K562 (cell line): Measurements from ENCODE around the gene GXYLT2. TPM values are rescaled to one million over a fixed set of nuclear protein-coding genes. Genes with fewer than 3 reads are reported as not detected.

Experiments
- ATAC-seq: fragments of 200-7000 bp; cut with Tn5 transposase; 3 replicates; pipeline ENCODE4 v1.9.1; 2020; ENCODE audit warnings: moderate library complexity
- BruUV-seq: library from RNA; stranded (reverse); fragments of 400-500 nt; replicated peaks from 2 replicates; lab custom pipeline; 2021; lab: Mats Ljungman, UMichigan
- CTCF ChIA-PET: fragments of 300-600 bp; formaldehyde crosslinking; extraction: SDS; loops from one replicate; lab custom pipeline; 2021; ENCODE audit warnings: low intra/inter-chr PET ratio; lab: Yijun Ruan, JAX
- POLR2A ChIA-PET: fragments of 300-600, 350-650 bp; sonication (Branson Sonifier 250); formaldehyde crosslinking; extraction: SDS; loops from one replicate; lab custom pipeline; 2021; ENCODE audit warnings: antibody characterized with exemption, inconsistent platforms; lab: Yijun Ruan, JAX
- DNase-seq, 4 experiments: peaks; one replicate each; pipeline versions ENCODE4 v3.0.0 to v3.0.0-alpha.2; 2011 to 2018; ENCODE audit warnings: low spot score in 3 of 4, mixed read lengths in 3 of 4; ENCODE audit errors: extremely low read depth in 1 of 4
- FAIRE-seq: peaks from 2 replicates; lab custom pipeline; 2011; peaks lifted over from hg19 to GRCh38; lab: Jason Lieb, UNC
- H2AFZ ChIP-seq: 2 replicates; pipeline ENCODE4 v1.6.0; 2011; ENCODE audit warnings: low read depth, low read length, control low read depth, inconsistent platforms
- H3K27ac ChIP-seq: fragments of 200-600 bp; 3 replicates; pipeline ENCODE4 v1.8.0; 2011; ENCODE audit warnings: low read depth, mild to moderate bottlenecking, control low read depth, inconsistent platforms, low read length, moderate library complexity, mixed read lengths; ENCODE audit errors: extremely low read depth
- H3K27me3 ChIP-seq, 2 experiments: fragments of 300-600 bp in 1 of 2; 2 replicates in 1 of 2; 3 replicates in 1 of 2; pipeline versions ENCODE4 v1.6.0 to v1.8.0; 2011; ENCODE audit warnings: inconsistent platforms in 2 of 2, low read length in 2 of 2, mild to moderate bottlenecking in 1 of 2, mixed read lengths in 1 of 2, moderate library complexity in 1 of 2; ENCODE audit not compliant: control insufficient read depth in 2 of 2, insufficient read depth in 2 of 2
- H3K36me3 ChIP-seq: fragments of 300-600 bp; 3 replicates; pipeline ENCODE4 v1.8.0; 2011; ENCODE audit warnings: mild to moderate bottlenecking, low read length, inconsistent platforms; ENCODE audit not compliant: control insufficient read depth, insufficient read depth
- H3K4me1 ChIP-seq, 2 experiments: fragments of 200-600 bp in 1 of 2; replicated peaks in 1 of 2; 2 replicates in 1 of 2; 3 replicates in 1 of 2; pipeline versions ENCODE4 v1.5.1 to v1.8.0; 2011; ENCODE audit warnings: inconsistent platforms in 2 of 2, low read length in 2 of 2, mild to moderate bottlenecking in 1 of 2, mixed read lengths in 1 of 2, moderate library complexity in 1 of 2; ENCODE audit not compliant: control insufficient read depth in 2 of 2, insufficient read depth in 2 of 2
- H3K4me2 ChIP-seq: 2 replicates; pipeline ENCODE4 v1.6.1; 2011; ENCODE audit warnings: low read length, control low read depth, inconsistent platforms, mixed read lengths; ENCODE audit not compliant: insufficient read depth
- H3K4me3 ChIP-seq: fragments of 200-600 bp; sonication (generic), shearing (Covaris generic); 2 replicates; pipeline ENCODE4 v1.5.1; 2016; ENCODE audit warnings: control low read depth, inconsistent platforms
- H3K79me2 ChIP-seq: fragments of 200-600 bp; 3 replicates; pipeline ENCODE4 v1.8.0; 2011; ENCODE audit warnings: low read length, inconsistent platforms; ENCODE audit not compliant: control insufficient read depth, insufficient read depth
- H3K9ac ChIP-seq, 2 experiments: 2 replicates each; pipeline versions ENCODE4 v1.6.0 to v1.6.1; 2011; ENCODE audit warnings: low read depth in 2 of 2, low read length in 2 of 2, control low read depth in 1 of 2, inconsistent platforms in 1 of 2, mild to moderate bottlenecking in 1 of 2, mixed read lengths in 1 of 2; ENCODE audit not compliant: insufficient read depth in 1 of 2
- H3K9me1 ChIP-seq: one replicate; pipeline ENCODE4 v1.6.0; 2011; ENCODE audit warnings: inconsistent platforms, mild to moderate bottlenecking, low read length, moderate library complexity; ENCODE audit not compliant: control insufficient read depth, insufficient read depth
- H3K9me3 ChIP-seq: replicated peaks from 2 replicates; pipeline ENCODE4 v1.5.1; 2011; ENCODE audit warnings: low read depth, low read length, inconsistent platforms; ENCODE audit not compliant: control insufficient read depth, insufficient read depth
- H4K20me1 ChIP-seq: replicated peaks from 2 replicates; pipeline ENCODE4 v1.6.1; 2011; ENCODE audit warnings: low read length, inconsistent platforms, mixed read lengths; ENCODE audit not compliant: control insufficient read depth, insufficient read depth
- CREM ChIP-seq: IDR thresholded peaks from 2 replicates; pipeline ENCODE4 v1.6.1; 2014; ENCODE audit warnings: antibody characterized with exemption, low read depth
- MTA2 ChIP-seq: fragments of 450-650 bp; IDR thresholded peaks from 2 replicates; pipeline ENCODE4 v1.6.1; 2016; ENCODE audit warnings: low read depth
- PHTF2 ChIP-seq: fragments of 250-450 bp; sonication (Bioruptor Pico); IDR thresholded peaks from 2 replicates; pipeline ENCODE4 v1.5.0; 2021; ENCODE audit warnings: mild to moderate bottlenecking
- RFX1 ChIP-seq: fragments of 450-650 bp; IDR thresholded peaks from 2 replicates; pipeline ENCODE4 v1.6.1; 2016; ENCODE audit warnings: mild to moderate bottlenecking, moderate library complexity
- TARDBP ChIP-seq: fragments of 450-650 bp; IDR thresholded peaks from 2 replicates; pipeline ENCODE4 v1.6.1; 2016
- TGIF2 ChIP-seq: sonication (generic); formaldehyde crosslinking; IDR thresholded peaks from 2 replicates; pipeline ENCODE4 v1.8.1; 2022; ENCODE audit warnings: mild to moderate bottlenecking, missing genetic modification reagents, moderate library complexity
- XRCC4 ChIP-seq: IDR thresholded peaks from one replicate; pipeline ENCODE4 v1.6.1; 2011; ENCODE audit not compliant: insufficient read depth, insufficient read length; ENCODE audit errors: extremely low read depth
- ZFPM2 ChIP-seq: fragments of 250-450 bp; sonication (Bioruptor Pico); IDR thresholded peaks from 2 replicates; pipeline ENCODE4 v1.5.1; 2022; ENCODE audit warnings: mild to moderate bottlenecking
- ZKSCAN3 ChIP-seq: fragments of 250-450 bp; sonication (Bioruptor Pico); IDR thresholded peaks from 2 replicates; pipeline ENCODE4 v1.4.0; 2020
- WGBS: fragments of 100-300 bp; shearing (Covaris generic); methylation state at CpG from one replicate; pipeline ENCODE4 v1.1.6; 2016; ENCODE audit warnings: low coverage, mixed read lengths; ENCODE audit not compliant: insufficient coverage; ENCODE audit errors: missing lambda C conversion rate; 5-methylcytosine and 5-hydroxymethylcytosine counted together
- in situ Hi-C: fragments of 300-500 bp; cut with MboI; formaldehyde crosslinking; loops from 4 replicates; pipeline ENCODE4 v1.15.0; 2018; ENCODE audit warnings: inconsistent platforms, mixed read lengths
- intact Hi-C: fragments of 100-400 bp; cut with micrococcal nuclease; formaldehyde crosslinking; loops from 2 replicates; pipeline ENCODE4 v1.14.2; 2022
- polyA plus RNA-seq, 8 experiments: library from polyadenylated mRNA; depleted of rRNA in 4 of 8; stranded (reverse) in 5 of 8; unstranded in 3 of 8; fragments of >200 nt; fragmentation: Nextera tagmentation in 2 of 8; fragmentation: Illumina TruSeq in 1 of 8; extraction: Ambion mirVana in 2 of 8; extraction: Trizol in 1 of 8; gene quantifications; 2 replicates each; pipeline versions ENCODE4 v1.2.1 to v1.2.3, GENCODE V29; 2011 to 2014; ENCODE audit warnings: inconsistent platforms in 1 of 8, missing spikeins in 1 of 8
- total RNA-seq, 7 experiments: library from RNA; depleted of rRNA in 6 of 7; stranded (reverse); fragments of >200 nt in 6 of 7; fragmentation: Illumina TruSeq in 2 of 7; extraction: Trizol in 2 of 7; gene quantifications; 2 replicates each; pipeline versions ENCODE4 v1.2.1 to v1.2.3, GENCODE V29; 2011 to 2021; ENCODE audit warnings: low replicate concordance in 1 of 7
- TF ChIP-seq, protein P1 (sequence below): fragments of 450-650 bp; IDR thresholded peaks from 2 replicates; pipeline ENCODE4 v1.6.1; 2017; ENCODE audit warnings: antibody characterized with exemption
- TF ChIP-seq, protein P2 (sequence below): fragments of 250-450 bp; sonication (Bioruptor Pico); IDR thresholded peaks from 2 replicates; pipeline ENCODE4 v1.8.0; 2022; ENCODE audit warnings: inconsistent platforms, mild to moderate bottlenecking, moderate library complexity, borderline replicate concordance
- TF ChIP-seq, protein P3 (sequence below): fragments of 250-450 bp; sonication (Bioruptor Pico); IDR thresholded peaks from 2 replicates; pipeline ENCODE4 v1.4.0; 2020; ENCODE audit warnings: mild to moderate bottlenecking, moderate library complexity, borderline replicate concordance

The GXYLT2 gene
- total and polyA plus RNA-seq, 9 of the 15 experiments (the other 6 are each of a cell fraction or from before 2014, with no cell fraction given), result 0.71 to 6.0 (median 3.3) TPM

DNA sequence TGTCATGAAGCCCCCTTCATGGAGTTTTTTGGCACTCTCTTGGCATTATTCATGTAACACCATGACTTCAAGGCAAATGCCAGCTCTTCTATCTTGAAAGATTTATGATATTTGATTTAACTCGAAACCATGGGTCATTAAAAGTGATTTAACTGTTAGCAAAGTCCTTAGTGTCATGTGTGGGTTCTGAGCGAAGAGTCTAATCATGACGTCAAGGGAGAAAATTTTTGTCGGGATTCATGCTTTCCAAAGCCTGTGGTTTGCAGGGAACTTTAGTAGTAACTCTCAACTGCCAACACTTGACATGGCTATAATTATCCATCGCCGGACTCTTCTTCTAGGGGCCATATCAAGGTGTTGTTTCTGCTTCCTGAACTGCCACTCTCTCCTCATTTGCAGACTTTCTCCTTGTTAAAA is 11.5 kb downstream of the GXYLT2 start (continued):
- TF ChIP-seq, protein P1, sequence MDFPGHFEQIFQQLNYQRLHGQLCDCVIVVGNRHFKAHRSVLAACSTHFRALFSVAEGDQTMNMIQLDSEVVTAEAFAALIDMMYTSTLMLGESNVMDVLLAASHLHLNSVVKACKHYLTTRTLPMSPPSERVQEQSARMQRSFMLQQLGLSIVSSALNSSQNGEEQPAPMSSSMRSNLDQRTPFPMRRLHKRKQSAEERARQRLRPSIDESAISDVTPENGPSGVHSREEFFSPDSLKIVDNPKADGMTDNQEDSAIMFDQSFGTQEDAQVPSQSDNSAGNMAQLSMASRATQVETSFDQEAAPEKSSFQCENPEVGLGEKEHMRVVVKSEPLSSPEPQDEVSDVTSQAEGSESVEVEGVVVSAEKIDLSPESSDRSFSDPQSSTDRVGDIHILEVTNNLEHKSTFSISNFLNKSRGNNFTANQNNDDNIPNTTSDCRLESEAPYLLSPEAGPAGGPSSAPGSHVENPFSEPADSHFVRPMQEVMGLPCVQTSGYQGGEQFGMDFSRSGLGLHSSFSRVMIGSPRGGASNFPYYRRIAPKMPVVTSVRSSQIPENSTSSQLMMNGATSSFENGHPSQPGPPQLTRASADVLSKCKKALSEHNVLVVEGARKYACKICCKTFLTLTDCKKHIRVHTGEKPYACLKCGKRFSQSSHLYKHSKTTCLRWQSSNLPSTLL, result no peak

DNA sequence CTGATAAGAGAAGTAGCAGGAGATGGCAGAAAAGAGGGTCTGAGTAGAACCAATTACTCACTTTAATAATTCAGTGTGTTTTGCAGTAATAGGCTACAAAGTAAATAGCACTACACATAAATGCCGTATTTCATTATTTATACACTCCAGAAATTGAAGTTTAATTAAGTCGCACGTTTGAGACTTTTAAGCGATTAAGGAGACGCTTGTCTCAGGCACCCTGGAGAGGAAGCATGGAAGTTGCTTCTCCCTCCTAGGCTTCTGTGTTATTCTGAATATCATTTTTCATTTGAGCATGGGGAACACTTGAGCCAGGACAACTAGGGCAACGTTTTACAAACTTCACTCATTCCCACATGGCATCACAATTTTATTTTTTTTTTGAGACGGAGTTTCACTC is 12.2 kb downstream of the GXYLT2 start:
- no peaks in the 10 kb centered on the region for H3K9me3 ChIP-seq
- ATAC-seq (no peak), DNase-seq (no peak), FAIRE-seq (no peak)
- intact Hi-C loops, result no loop called here
- H3K9ac ChIP-seq, result no peak overlapping the region
- 72% methylated on average over 7 of the region's 7 CpGs for WGBS
- in situ Hi-C loops, result no loop called here
- CTCF ChIA-PET, result no interaction called here
- BruUV-seq, result no TSS peak
- H3K79me2 ChIP-seq, result no peaks in the 10 kb centered on the region
- POLR2A ChIA-PET, result no interaction called here
- H3K27me3 ChIP-seq, result no peaks in the 10 kb centered on the region
- no peak overlapping the region for H2AFZ ChIP-seq
- H3K4me1 ChIP-seq, result no peaks in the 10 kb centered on the region; a peak in 1 of 5 replicates
- H3K4me3 ChIP-seq, result no peak overlapping the region
- H3K27ac ChIP-seq, result no peak overlapping the region
- no peaks in the 10 kb centered on the region for H3K9me1 ChIP-seq
- no peaks in the 10 kb centered on the region for H3K36me3 ChIP-seq
- no peak overlapping the region for H3K4me2 ChIP-seq
- no peaks in the 10 kb centered on the region for H4K20me1 ChIP-seq
- TF ChIP-seq MTA2 (no peak), XRCC4 (no peak), ZFPM2 (CRISPR knock-in tag) (no peak), PHTF2 (CRISPR knock-in tag) (no peak), ZKSCAN3 (CRISPR knock-in tag) (no peak), TGIF2 (CRISPR knock-in tag) (no peak), RFX1 (no peak), TARDBP (no peak), CREM (no peak)
- TF ChIP-seq, protein P2, sequence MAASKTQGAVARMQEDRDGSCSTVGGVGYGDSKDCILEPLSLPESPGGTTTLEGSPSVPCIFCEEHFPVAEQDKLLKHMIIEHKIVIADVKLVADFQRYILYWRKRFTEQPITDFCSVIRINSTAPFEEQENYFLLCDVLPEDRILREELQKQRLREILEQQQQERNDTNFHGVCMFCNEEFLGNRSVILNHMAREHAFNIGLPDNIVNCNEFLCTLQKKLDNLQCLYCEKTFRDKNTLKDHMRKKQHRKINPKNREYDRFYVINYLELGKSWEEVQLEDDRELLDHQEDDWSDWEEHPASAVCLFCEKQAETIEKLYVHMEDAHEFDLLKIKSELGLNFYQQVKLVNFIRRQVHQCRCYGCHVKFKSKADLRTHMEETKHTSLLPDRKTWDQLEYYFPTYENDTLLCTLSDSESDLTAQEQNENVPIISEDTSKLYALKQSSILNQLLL (CRISPR knock-in tag), result no peak
- TF ChIP-seq, protein P3, sequence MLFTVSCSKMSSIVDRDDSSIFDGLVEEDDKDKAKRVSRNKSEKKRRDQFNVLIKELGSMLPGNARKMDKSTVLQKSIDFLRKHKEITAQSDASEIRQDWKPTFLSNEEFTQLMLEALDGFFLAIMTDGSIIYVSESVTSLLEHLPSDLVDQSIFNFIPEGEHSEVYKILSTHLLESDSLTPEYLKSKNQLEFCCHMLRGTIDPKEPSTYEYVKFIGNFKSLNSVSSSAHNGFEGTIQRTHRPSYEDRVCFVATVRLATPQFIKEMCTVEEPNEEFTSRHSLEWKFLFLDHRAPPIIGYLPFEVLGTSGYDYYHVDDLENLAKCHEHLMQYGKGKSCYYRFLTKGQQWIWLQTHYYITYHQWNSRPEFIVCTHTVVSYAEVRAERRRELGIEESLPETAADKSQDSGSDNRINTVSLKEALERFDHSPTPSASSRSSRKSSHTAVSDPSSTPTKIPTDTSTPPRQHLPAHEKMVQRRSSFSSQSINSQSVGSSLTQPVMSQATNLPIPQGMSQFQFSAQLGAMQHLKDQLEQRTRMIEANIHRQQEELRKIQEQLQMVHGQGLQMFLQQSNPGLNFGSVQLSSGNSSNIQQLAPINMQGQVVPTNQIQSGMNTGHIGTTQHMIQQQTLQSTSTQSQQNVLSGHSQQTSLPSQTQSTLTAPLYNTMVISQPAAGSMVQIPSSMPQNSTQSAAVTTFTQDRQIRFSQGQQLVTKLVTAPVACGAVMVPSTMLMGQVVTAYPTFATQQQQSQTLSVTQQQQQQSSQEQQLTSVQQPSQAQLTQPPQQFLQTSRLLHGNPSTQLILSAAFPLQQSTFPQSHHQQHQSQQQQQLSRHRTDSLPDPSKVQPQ (CRISPR knock-in tag), result no peak
